ENCODE data around the gene EPSTI1. TPM values are rescaled to one million over a fixed set of nuclear protein-coding genes. Genes with fewer than 3 reads are reported as not detected.

The EPSTI1 gene
- total RNA-seq, 1 donor from 2014 or later, result 4.6 TPM

DNA sequence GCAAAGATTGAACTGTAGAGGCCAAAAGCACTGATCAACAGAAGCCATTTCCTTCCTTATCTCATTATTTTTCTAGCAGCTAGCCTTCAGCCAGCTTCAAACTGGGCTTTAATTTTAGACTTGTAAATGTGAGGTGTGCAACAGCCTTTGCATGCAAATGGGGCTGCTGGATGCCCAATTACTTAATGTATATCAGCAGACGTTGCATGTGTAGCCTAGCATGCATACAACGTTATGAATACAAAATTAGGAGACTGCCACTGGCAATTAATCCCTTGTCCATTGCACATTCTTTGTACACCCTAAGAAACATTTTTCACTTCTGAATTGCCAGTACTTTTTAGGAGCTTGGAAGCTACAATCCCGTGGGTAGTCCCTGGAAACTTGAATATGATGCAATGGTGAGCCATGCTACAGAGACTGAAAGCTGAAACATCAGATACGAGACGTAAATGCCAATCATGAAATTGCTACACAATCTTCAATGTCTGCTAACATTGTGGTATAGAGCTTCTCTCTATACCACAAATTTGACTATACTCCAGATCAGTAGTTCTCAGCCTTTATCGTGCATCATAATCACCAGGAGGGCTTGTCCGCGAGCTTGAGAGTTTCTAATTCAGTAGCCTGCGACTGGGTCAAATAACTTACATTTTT lies 20.2 kb downstream of the EPSTI1 start:
- DNase-seq (ENCODE audit: low read depth), result no peak
- TF ChIP-seq, protein P1, sequence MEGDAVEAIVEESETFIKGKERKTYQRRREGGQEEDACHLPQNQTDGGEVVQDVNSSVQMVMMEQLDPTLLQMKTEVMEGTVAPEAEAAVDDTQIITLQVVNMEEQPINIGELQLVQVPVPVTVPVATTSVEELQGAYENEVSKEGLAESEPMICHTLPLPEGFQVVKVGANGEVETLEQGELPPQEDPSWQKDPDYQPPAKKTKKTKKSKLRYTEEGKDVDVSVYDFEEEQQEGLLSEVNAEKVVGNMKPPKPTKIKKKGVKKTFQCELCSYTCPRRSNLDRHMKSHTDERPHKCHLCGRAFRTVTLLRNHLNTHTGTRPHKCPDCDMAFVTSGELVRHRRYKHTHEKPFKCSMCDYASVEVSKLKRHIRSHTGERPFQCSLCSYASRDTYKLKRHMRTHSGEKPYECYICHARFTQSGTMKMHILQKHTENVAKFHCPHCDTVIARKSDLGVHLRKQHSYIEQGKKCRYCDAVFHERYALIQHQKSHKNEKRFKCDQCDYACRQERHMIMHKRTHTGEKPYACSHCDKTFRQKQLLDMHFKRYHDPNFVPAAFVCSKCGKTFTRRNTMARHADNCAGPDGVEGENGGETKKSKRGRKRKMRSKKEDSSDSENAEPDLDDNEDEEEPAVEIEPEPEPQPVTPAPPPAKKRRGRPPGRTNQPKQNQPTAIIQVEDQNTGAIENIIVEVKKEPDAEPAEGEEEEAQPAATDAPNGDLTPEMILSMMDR (conservative IDR thresholded peaks at IDR 0.05; ENCODE audit: low read depth, low read length), result no peak
- no peak overlapping the region for H3K4me3 ChIP-seq (ENCODE audit: low read depth, low read length)

DNA sequence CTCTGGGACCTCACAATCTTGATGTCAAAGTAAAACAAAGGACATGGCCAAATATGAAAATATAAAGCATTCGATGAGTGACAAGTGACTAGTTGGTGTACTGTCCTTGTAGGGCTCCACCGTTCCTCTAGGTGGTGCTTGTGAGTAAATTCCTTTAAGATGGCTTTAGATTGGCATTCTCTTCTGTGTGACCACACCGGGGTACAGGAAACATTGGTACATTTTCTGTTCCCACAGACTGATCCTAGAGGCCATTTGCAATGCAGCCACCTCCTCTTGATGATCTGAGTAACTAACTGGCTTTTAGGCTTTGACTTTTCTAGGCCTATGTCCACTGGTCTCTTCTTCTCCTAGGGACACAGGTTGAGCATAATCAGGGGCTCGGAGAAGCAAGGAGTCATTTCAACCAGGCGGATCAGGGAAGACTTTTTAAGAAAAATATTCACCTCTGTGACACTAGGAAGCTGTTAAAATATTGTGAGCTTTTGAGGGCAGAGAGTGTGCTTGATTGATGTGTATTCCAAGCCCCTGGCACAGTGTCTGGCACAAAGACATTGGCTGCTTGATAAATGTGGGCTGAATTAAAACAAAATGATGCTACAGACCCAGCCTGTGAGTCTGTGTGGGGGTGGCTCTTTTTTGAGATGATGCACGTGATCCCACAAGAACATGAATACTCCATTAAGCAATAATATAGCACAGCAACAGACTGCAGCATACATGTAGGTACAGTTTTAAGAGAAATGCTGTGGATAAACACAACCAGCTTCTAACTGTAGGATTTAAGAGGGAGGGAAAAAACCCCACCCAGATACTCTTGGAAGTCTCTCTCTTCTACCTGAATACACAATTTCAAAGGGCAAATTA lies 21.0 kb downstream of the EPSTI1 start:
- H3K4me3 ChIP-seq (ENCODE audit: low read depth, low read length), result no peak overlapping the region
- DNase-seq (ENCODE audit: low read depth), result no peak
- TF ChIP-seq, protein P1 (conservative IDR thresholded peaks at IDR 0.05; ENCODE audit: low read depth, low read length), result peak; percentile 58

DNA sequence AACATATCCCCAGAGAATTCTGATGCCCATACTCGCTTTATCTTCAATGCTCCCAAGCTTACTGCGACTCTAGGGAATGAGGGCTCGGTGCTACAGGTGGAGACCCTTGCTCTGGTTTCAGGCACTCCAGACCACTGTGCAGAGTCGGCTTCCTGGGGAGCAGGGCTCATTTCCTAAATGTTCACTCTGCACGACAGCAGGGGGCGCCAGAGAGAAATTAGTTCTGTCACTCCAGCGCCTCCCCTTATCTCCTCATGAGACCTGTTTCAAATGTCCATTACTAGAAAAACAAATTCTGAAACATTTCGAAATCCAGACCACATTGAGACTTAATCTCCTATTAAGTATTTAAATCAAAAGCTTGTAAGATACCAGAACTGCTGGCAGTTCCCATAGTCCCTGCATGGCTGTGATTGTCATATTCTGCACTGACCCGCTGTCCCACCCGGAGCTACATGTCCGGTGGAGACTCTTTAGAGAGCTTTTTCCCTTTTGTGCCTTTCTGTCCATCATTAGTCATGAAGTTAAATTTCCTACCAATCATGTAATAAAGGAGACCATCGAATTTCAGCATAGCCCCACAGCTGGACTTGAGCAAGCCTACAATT lies 22.4 kb downstream of the EPSTI1 start:
- TF ChIP-seq, protein P1 (conservative IDR thresholded peaks at IDR 0.05; ENCODE audit: low read depth, low read length), result peak; percentile 88
- no peak overlapping the region for H3K4me3 ChIP-seq (ENCODE audit: low read depth, low read length)
- no peak for DNase-seq (ENCODE audit: low read depth)

DNA sequence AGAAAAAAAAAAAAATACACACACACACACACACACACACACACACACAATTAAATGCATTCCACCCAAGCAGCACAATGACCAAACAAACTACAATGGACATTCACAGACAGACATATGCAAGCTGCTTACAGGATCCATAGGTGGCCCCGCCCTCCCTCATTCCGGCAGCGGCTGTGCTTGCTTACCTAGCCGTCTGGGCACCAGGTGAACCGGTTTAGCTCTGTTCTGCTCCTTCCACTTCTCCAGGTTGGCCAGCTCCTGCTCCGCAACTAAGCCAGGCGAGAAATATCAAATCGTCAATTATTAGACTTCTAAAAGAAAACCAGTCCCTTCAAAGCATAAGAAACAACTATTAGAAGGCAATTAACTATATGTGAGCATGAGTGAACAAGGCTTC lies 23.1 kb downstream of the EPSTI1 start:
- TF ChIP-seq, protein P1 (conservative IDR thresholded peaks at IDR 0.05; ENCODE audit: low read depth, low read length), result no peak
- H3K4me3 ChIP-seq (ENCODE audit: low read depth, low read length), result no peak overlapping the region
- DNase-seq (ENCODE audit: low read depth), result no peak

DNA sequence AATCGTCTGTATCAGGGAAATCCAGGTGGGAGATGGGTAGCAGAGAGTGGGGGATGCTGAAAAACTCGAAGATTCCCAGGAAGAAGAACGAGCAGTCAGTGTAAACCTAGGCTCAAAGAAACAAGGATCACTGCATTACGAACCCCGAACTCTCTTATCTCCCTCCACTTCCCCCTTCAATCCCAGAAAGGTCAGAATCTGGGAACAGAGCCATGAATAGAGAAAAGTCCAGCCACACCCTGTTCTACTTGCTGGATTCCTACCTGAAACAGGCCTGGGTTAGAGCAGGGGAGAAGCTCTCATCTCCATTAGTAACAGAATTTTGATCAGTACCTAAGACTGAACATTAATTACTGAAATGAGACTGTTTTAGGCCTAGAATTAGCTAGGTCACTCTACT lies 24.4 kb downstream of the EPSTI1 start:
- TF ChIP-seq, protein P1 (conservative IDR thresholded peaks at IDR 0.05; ENCODE audit: low read depth, low read length), result no peak
- DNase-seq (ENCODE audit: low read depth), result no peak
- H3K4me3 ChIP-seq (ENCODE audit: low read depth, low read length), result no peak overlapping the region

DNA sequence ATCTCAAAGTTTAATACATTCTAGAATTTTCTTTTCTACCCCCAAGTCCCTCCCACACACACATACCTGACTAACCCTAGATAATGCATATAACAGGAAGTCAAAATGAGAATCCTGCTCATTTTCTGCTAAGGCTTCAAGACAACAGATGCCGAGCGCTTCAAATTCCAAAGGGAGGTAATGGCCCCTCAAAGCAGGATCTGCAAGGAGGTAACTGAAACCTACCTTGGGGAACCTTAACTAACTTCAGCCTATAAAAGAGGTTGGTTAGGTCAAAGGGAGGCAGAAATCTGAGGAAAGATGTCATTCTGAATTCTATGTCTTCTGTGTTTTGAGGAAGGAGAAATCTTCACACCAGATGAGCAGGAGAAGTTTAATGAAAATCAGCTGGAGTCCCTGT lies 26.8 kb downstream of the EPSTI1 start:
- DNase-seq (ENCODE audit: low read depth), result no peak
- TF ChIP-seq, protein P1 (conservative IDR thresholded peaks at IDR 0.05; ENCODE audit: low read depth, low read length), result no peak
- H3K4me3 ChIP-seq (ENCODE audit: low read depth, low read length), result no peak overlapping the region
